Uterus (tissue), 4 donors: ENCODE results near the gene ZPBP2. TPM values are rescaled to one million over a fixed set of nuclear protein-coding genes. Genes with fewer than 3 reads are reported as not detected.
"Not testable (repeated sequence)": the region's sequence is repeated elsewhere in the genome, so short reads cannot be mapped to it uniquely, and the experiment has no call there.

Experiments
- DNase-seq, 2 donors: peaks; one replicate each; pipeline ENCODE4 v3.0.0-alpha.2; 2019 to 2020
- H3K27ac ChIP-seq, 2 donors: fragments of 200-600 bp; sonication (generic); 1 replicate in 1 of 2; 2 replicates in 1 of 2; pipeline ENCODE4 v1.5.1; 2016 to 2018
- H3K27me3 ChIP-seq, 2 donors: fragments of 200-600 bp; sonication (generic); one replicate each; pipeline ENCODE4 v1.5.1; 2018 to 2019; ENCODE audit warnings: control low read depth in 1 of 2
- H3K36me3 ChIP-seq, 2 donors: fragments of 200-600 bp; sonication (generic); one replicate each; pipeline ENCODE4 v1.5.1; 2019; ENCODE audit warnings: control low read depth in 1 of 2
- H3K4me1 ChIP-seq, 2 donors: fragments of 200-600 bp; sonication (generic); one replicate each; pipeline ENCODE4 v1.5.1; 2018 to 2019; ENCODE audit warnings: control low read depth in 1 of 2
- H3K4me3 ChIP-seq, 2 donors: fragments of 200-600 bp; sonication (generic); 1 replicate in 1 of 2; 2 replicates in 1 of 2; pipeline ENCODE4 v1.5.1; 2018 to 2019; ENCODE audit warnings: mild to moderate bottlenecking in 1 of 2
- H3K9me3 ChIP-seq, 2 donors: fragments of 200-600 bp; sonication (generic); one replicate each; pipeline ENCODE4 v1.5.1; 2019; ENCODE audit warnings: control low read depth in 1 of 2
- POLR2A ChIP-seq, 2 donors: fragments of 450-650 bp; IDR thresholded peaks; one replicate each; pipeline ENCODE4 v1.6.1; 2016; ENCODE audit warnings: antibody characterized with exemption in 2 of 2, mild to moderate bottlenecking in 1 of 2, moderate library complexity in 1 of 2
- intact Hi-C: fragments of 100-400 bp; cut with DNase I; formaldehyde crosslinking; loops from one replicate; pipeline ENCODE4 v1.15.1; 2023; ENCODE audit warnings: low total_unique reads
- total RNA-seq, 4 donors: library from RNA; depleted of rRNA in 3 of 4; stranded (reverse); fragments of >200 nt in 3 of 4; gene quantifications; one replicate each; pipeline versions ENCODE4 v1.1.0 to v1.2.4, GENCODE V29; 2014 to 2023
- TF ChIP-seq, protein P1 (sequence below), 4 experiments: fragments of 200-600 bp in 2 of 4; fragments of 450-650 bp in 2 of 4; sonication (generic) in 2 of 4; IDR thresholded peaks; one replicate each; pipeline ENCODE4 v1.5.1; 2016 to 2019; ENCODE audit warnings: antibody characterized with exemption in 4 of 4, mild to moderate bottlenecking in 2 of 4, moderate library complexity in 1 of 4
- donor health status: DM: yes; HTN: yes; CAD: no.

The ZPBP2 gene
- total RNA-seq, 4 donors from 2014 or later: not detected

DNA sequence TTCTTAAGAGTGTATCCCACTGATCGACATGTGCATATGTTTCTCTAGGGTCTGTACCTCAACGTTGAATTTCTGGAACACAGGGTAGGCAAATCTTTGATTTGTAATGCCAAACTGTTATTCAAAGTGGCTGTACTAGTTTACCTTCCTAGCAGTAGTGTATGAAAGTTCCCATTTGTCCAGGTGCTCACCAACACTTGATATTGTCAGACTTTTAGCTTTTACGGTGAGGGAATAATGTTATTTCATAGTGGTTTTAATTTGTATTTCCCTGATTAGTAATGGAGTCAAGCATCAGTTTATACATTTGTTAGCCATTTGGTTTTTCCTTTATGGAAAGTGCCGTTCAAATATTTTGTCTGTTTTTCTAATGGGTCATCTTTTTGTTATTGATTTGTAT is 30.1 kb downstream of the ZPBP2 start:
- TF ChIP-seq POLR2A (IDR thresholded peaks at IDR 0.05): no peak
- TF ChIP-seq, protein P1, sequence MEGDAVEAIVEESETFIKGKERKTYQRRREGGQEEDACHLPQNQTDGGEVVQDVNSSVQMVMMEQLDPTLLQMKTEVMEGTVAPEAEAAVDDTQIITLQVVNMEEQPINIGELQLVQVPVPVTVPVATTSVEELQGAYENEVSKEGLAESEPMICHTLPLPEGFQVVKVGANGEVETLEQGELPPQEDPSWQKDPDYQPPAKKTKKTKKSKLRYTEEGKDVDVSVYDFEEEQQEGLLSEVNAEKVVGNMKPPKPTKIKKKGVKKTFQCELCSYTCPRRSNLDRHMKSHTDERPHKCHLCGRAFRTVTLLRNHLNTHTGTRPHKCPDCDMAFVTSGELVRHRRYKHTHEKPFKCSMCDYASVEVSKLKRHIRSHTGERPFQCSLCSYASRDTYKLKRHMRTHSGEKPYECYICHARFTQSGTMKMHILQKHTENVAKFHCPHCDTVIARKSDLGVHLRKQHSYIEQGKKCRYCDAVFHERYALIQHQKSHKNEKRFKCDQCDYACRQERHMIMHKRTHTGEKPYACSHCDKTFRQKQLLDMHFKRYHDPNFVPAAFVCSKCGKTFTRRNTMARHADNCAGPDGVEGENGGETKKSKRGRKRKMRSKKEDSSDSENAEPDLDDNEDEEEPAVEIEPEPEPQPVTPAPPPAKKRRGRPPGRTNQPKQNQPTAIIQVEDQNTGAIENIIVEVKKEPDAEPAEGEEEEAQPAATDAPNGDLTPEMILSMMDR (IDR thresholded peaks at IDR 0.05): no peak
- H3K4me3 ChIP-seq: no peak overlapping the region
- intact Hi-C loops: no loop called here
- H3K4me1 ChIP-seq: no peaks in the 10 kb centered on the region
- no peaks in the 10 kb centered on the region for H3K9me3 ChIP-seq
- no peak overlapping the region for H3K27ac ChIP-seq
- no peaks in the 10 kb centered on the region for H3K27me3 ChIP-seq
- H3K36me3 ChIP-seq: no peaks in the 10 kb centered on the region
- DNase-seq: no peak

DNA sequence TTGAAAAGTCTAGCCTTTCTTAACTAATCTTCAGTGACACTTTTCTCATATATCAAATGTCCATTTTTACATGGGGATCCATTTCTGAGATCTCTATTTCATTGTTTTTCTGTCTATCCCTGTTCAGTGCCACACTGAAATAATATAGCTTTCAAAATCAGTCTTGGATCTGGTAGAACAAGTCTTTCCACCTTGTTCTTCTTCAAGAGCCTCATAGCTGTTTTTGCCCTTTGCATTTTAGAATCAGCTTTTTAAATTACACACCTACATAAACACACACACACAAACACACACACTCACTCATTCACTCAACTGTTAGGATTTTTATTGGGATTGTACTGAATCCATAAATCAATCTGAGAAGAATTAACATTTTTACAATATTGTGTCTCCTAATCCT is 31.2 kb downstream of the ZPBP2 start:
- Histone ChIP-seq H3K36me3 (no peaks in the 10 kb centered on the region), H3K4me3 (no peak overlapping the region), H3K4me1 (no peaks in the 10 kb centered on the region), H3K9me3 (no peaks in the 10 kb centered on the region), H3K27me3 (no peaks in the 10 kb centered on the region), H3K27ac (no peak overlapping the region)
- TF ChIP-seq POLR2A (IDR thresholded peaks at IDR 0.05): no peak
- TF ChIP-seq, protein P1 (IDR thresholded peaks at IDR 0.05): no peak
- no peak for DNase-seq
- intact Hi-C loops: no loop called here

DNA sequence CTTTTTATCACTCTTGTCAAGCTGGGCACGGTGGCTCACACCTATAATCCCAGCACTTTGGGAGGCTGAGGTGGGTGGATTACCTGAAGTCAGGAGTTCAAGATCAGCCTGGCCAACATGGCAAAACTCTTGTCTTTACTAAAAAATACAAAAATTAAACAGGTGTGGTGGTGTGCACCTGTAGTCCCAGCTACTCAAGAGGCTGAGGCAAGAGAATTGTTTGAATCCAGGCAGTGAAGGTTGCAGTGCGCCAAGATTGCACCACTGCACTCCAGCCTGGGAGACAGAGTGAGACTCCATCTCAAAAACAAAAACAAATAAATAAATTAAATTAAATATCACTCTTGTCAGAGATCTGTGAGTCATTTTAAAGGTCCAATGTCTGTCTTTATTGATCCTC is 34.0 kb downstream of the ZPBP2 start:
- H3K4me1 ChIP-seq, H3K4me3 ChIP-seq, H3K27me3 ChIP-seq, H3K36me3 ChIP-seq, intact Hi-C loops, H3K9me3 ChIP-seq, H3K27ac ChIP-seq, DNase-seq: not testable (repeated sequence)

DNA sequence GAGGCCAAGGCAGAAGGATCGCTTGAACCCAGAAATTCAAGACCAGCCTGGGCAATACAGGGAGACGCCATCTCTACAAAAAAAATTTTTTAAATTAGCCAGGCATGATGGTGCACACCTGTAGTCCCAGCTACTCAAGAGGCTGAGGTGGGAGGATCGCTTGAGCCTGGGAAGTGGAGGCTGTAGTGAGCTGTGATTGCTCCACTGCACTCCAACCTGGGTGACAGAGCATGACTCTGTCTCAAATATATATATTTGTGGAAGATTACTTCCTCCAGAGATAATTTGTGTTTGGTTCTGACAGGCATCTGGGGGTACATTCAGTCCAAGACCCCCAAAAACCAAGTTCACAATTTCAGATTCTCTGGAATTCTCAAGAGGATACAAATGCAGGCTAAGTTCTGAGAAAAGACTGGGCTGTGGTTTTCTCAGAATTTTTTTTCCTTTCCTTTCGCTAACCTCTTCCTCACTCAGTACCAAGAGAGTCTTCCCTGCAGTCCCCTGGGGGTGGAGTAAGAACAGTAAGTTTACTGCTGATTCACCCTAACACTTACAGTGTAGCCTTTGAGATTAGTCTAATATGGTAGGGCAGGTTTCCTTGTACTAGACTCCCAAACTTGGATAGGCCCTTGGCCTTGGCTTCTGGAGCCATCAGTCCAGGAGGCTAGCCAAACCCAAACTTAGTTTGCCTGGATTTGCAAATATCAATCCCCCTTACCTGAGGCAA is 35.3 kb downstream of the ZPBP2 start:
- no peaks in the 10 kb centered on the region for H3K9me3 ChIP-seq
- no peaks in the 10 kb centered on the region for H3K27me3 ChIP-seq
- no peak overlapping the region for H3K4me3 ChIP-seq
- TF ChIP-seq POLR2A (IDR thresholded peaks at IDR 0.05): no peak
- TF ChIP-seq, protein P1 (IDR thresholded peaks at IDR 0.05): no peak
- DNase-seq: no peak
- intact Hi-C loops: no loop called here
- no peaks in the 10 kb centered on the region for H3K36me3 ChIP-seq
- H3K4me1 ChIP-seq: no peaks in the 10 kb centered on the region
- H3K27ac ChIP-seq: no peak overlapping the region

DNA sequence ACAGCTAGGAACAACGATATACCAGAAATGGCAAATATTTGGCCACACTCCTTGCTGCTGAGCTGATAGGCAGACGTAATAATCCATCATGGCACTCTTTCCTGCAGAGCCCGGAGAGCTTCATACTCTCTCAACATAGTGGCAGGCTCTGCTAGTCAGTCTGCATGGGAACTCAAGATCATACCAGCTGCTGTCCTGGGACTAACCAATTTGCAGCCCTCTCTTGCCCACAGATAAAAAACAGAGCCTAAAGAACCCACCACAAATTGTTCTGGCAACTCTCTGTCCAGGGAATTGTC is 36.9 kb downstream of the ZPBP2 start:
- Histone ChIP-seq H3K27ac (no peak overlapping the region), H3K4me1 (no peaks in the 10 kb centered on the region), H3K9me3 (no peaks in the 10 kb centered on the region), H3K36me3 (no peaks in the 10 kb centered on the region), H3K4me3 (no peak overlapping the region), H3K27me3 (no peaks in the 10 kb centered on the region)
- DNase-seq: no peak
- intact Hi-C loops: no loop called here
- TF ChIP-seq POLR2A (IDR thresholded peaks at IDR 0.05): no peak
- TF ChIP-seq, protein P1 (IDR thresholded peaks at IDR 0.05): no peak
